HepG2 (cell line): ENCODE measurements around the gene PREX1. TPM values are rescaled to one million over a fixed set of nuclear protein-coding genes. Genes with fewer than 3 reads are reported as not detected.

ENCODE experiments used
- ATAC-seq: fragments of 200-7000 bp; cut with Tn5 transposase; 3 replicates; pipeline ENCODE4 v1.9.1; 2020; ENCODE audit warnings: mild to moderate bottlenecking, moderate library complexity
- BruUV-seq: library from RNA; stranded (reverse); fragments of 400-500 nt; replicated peaks from 2 replicates; lab custom pipeline; 2021; lab: Mats Ljungman, UMichigan
- CTCF ChIA-PET: fragments of 300-600 bp; formaldehyde crosslinking; extraction: SDS; loops from one replicate; lab custom pipeline; 2021; ENCODE audit warnings: low total read pairs, inconsistent platforms, low intra/inter-chr PET ratio; lab: Yijun Ruan, JAX
- POLR2A ChIA-PET: fragments of 350-600 bp; sonication (Branson Sonifier 250); formaldehyde crosslinking; loops from one replicate; lab custom pipeline; 2020; ENCODE audit warnings: antibody characterized with exemption, inconsistent platforms; lab: Yijun Ruan, JAX
- DNase-seq: peaks from one replicate; pipeline ENCODE4 v3.0.0-alpha.2; 2015; ENCODE audit warnings: low spot score
- FAIRE-seq: peaks from 3 replicates; lab custom pipeline; 2011; peaks lifted over from hg19 to GRCh38; lab: Jason Lieb, UNC
- H2AFZ ChIP-seq: one replicate; pipeline ENCODE4 v1.6.1; 2011; ENCODE audit warnings: low read length, inconsistent platforms
- H3K27ac ChIP-seq: fragments of 300-600 bp; 3 replicates; pipeline ENCODE4 v1.8.0; 2011; ENCODE audit warnings: mixed run types, mild to moderate bottlenecking, mixed read lengths, low read length, inconsistent platforms; ENCODE audit not compliant: insufficient read depth; ENCODE audit errors: extremely low read length
- H3K27me3 ChIP-seq, 2 experiments: fragments of 200-600 bp in 1 of 2; 2 replicates in 1 of 2; 3 replicates in 1 of 2; pipeline versions ENCODE4 v1.6.0 to v1.8.0; 2011; ENCODE audit warnings: low read length in 2 of 2, mild to moderate bottlenecking in 2 of 2, moderate library complexity in 2 of 2, inconsistent platforms in 1 of 2; ENCODE audit not compliant: insufficient read depth in 2 of 2, control insufficient read depth in 1 of 2
- H3K36me3 ChIP-seq, 2 experiments: fragments of 200-600 bp in 1 of 2; replicated peaks in 1 of 2; 2 replicates in 1 of 2; 3 replicates in 1 of 2; pipeline versions ENCODE4 v1.5.1 to v1.8.0; 2011; ENCODE audit warnings: low read length in 2 of 2, inconsistent platforms in 1 of 2; ENCODE audit not compliant: insufficient read depth in 2 of 2, control insufficient read depth in 1 of 2
- H3K4me1 ChIP-seq: 2 replicates; pipeline ENCODE4 v1.5.1; 2012; ENCODE audit warnings: low read length, inconsistent platforms; ENCODE audit not compliant: insufficient read depth
- H3K4me2 ChIP-seq: 2 replicates; pipeline ENCODE4 v1.6.0; 2011; ENCODE audit warnings: low read depth, low read length, inconsistent platforms
- H3K4me3 ChIP-seq, 3 experiments: fragments of 200-600 bp in 1 of 3; sonication (generic), shearing (Covaris generic) in 1 of 3; replicated peaks in 1 of 3; 2 replicates each; pipeline ENCODE4 v1.5.1; 2011 to 2016; ENCODE audit warnings: low read length in 3 of 3, inconsistent platforms in 2 of 3, low read depth in 2 of 3, mild to moderate bottlenecking in 2 of 3, control low read depth in 1 of 3, mixed read lengths in 1 of 3; ENCODE audit not compliant: insufficient read depth in 1 of 3
- H3K79me2 ChIP-seq: one replicate; pipeline ENCODE4 v1.6.1; 2011; ENCODE audit warnings: low read length, inconsistent platforms; ENCODE audit not compliant: insufficient read depth
- H3K9ac ChIP-seq: 2 replicates; pipeline ENCODE4 v1.6.0; 2011; ENCODE audit warnings: mild to moderate bottlenecking, low read depth, low read length, inconsistent platforms; ENCODE audit not compliant: insufficient read depth
- H3K9me3 ChIP-seq: 2 replicates; pipeline ENCODE4 v1.5.1; 2012; ENCODE audit warnings: mild to moderate bottlenecking, low read length
- H4K20me1 ChIP-seq: 2 replicates; pipeline ENCODE4 v1.6.0; 2011; ENCODE audit warnings: inconsistent platforms, mild to moderate bottlenecking, low read length, moderate library complexity; ENCODE audit not compliant: insufficient read depth
- ELF1 ChIP-seq: sonication (generic); formaldehyde crosslinking; IDR thresholded peaks from 2 replicates; pipeline ENCODE4 v1.4.0; 2020; ENCODE audit warnings: missing genetic modification reagents
- KDM6A ChIP-seq: IDR thresholded peaks from 2 replicates; pipeline ENCODE4 v1.6.1; 2016; ENCODE audit warnings: low read depth
- SIN3A ChIP-seq: IDR thresholded peaks from 2 replicates; pipeline ENCODE4 v1.6.1; 2011; ENCODE audit warnings: low read depth, mild to moderate bottlenecking, control low read depth, low read length, borderline replicate concordance
- SOX13 ChIP-seq, 3 experiments: fragments of 450-650 bp in 1 of 3; sonication (generic) in 1 of 3; formaldehyde crosslinking in 1 of 3; IDR thresholded peaks in 2 of 3; conservative IDR thresholded peaks in 1 of 3; 2 replicates each; pipeline versions ENCODE4 v1.5.0 to v1.6.1; 2016 to 2020; ENCODE audit warnings: antibody characterized with exemption in 1 of 3, mild to moderate bottlenecking in 1 of 3, missing compliant biosample characterization in 1 of 3, missing genetic modification reagents in 1 of 3, moderate library complexity in 1 of 3
- SP4 ChIP-seq: sonication (generic); formaldehyde crosslinking; IDR thresholded peaks from 2 replicates; pipeline ENCODE4 v1.8.1; 2023; ENCODE audit warnings: mild to moderate bottlenecking, missing genetic modification reagents
- ZFAT ChIP-seq: sonication (generic); formaldehyde crosslinking; conservative IDR thresholded peaks from 2 replicates; pipeline ENCODE4 v1.8.1; 2023; ENCODE audit warnings: missing genetic modification reagents, inconsistent platforms
- ZNF234 ChIP-seq: sonication (generic); formaldehyde crosslinking; conservative IDR thresholded peaks from 2 replicates; pipeline ENCODE4 v1.5.1; 2020; ENCODE audit warnings: mild to moderate bottlenecking, missing genetic modification reagents
- ZNF550 ChIP-seq: sonication (generic); formaldehyde crosslinking; IDR thresholded peaks from 2 replicates; pipeline ENCODE4 v1.4.0; 2020; ENCODE audit warnings: mild to moderate bottlenecking, missing genetic modification reagents, borderline replicate concordance
- ZNF703 ChIP-seq: sonication (generic); formaldehyde crosslinking; IDR thresholded peaks from 2 replicates; pipeline ENCODE4 v1.5.1; 2020; ENCODE audit warnings: missing genetic modification reagents, mild to moderate bottlenecking, moderate library complexity, borderline replicate concordance
- ZNF776 ChIP-seq: sonication (generic); formaldehyde crosslinking; IDR thresholded peaks from 2 replicates; pipeline ENCODE4 v1.4.0; 2020; ENCODE audit warnings: mild to moderate bottlenecking, missing genetic modification reagents
- ZSCAN29 ChIP-seq: sonication (generic); formaldehyde crosslinking; conservative IDR thresholded peaks from 2 replicates; pipeline ENCODE4 v1.4.0; 2020; ENCODE audit warnings: mild to moderate bottlenecking, missing genetic modification reagents
- WGBS: methylation state at CpG from one replicate; pipeline ENCODE4 v1.1.6; 2017; ENCODE audit warnings: low lambda C conversion rate; 5-methylcytosine and 5-hydroxymethylcytosine counted together
- in situ Hi-C: cut with HindIII; loops from 2 replicates; pipeline ENCODE4 v1.10.0; 2017; ENCODE audit warnings: low pct_unique_long_range_greater_than_20kb; ENCODE audit not compliant: extremely low pct_ligation_motif_present
- intact Hi-C: fragments of 100-400 bp; cut with micrococcal nuclease; formaldehyde crosslinking; loops from one replicate; pipeline ENCODE4 v1.10.0; 2022; ENCODE audit not compliant: unreplicated experiment
- polyA plus RNA-seq, 8 experiments: library from polyadenylated mRNA; depleted of rRNA in 3 of 8; stranded (reverse) in 7 of 8; unstranded in 1 of 8; fragments of >200 nt; fragmentation: Illumina TruSeq in 4 of 8; extraction: Trizol in 4 of 8; gene quantifications; 2 replicates each; pipeline versions ENCODE4 v1.2.1 to v1.2.3, GENCODE V29; 2011 to 2016; ENCODE audit warnings: low read depth in 4 of 8, missing spikeins in 1 of 8, mixed read lengths in 1 of 8; ENCODE audit not compliant: insufficient read depth in 1 of 8
- total RNA-seq, 5 experiments: library from RNA; depleted of rRNA; stranded (reverse); fragments of >200 nt; fragmentation: Illumina TruSeq; extraction: Trizol; gene quantifications; 2 replicates each; pipeline ENCODE4 v1.2.3, GENCODE V29; 2016; ENCODE audit warnings: low read depth in 1 of 5
- TF ChIP-seq, protein P1 (sequence below): sonication (generic); formaldehyde crosslinking; conservative IDR thresholded peaks from 2 replicates; pipeline ENCODE4 v1.8.0; 2022; ENCODE audit warnings: missing genetic modification reagents
- TF ChIP-seq, protein P2 (sequence below), 2 experiments: sonication (generic) in 1 of 2; formaldehyde crosslinking in 1 of 2; IDR thresholded peaks; 2 replicates each; pipeline versions ENCODE4 v1.4.0 to v1.6.1; 2016 to 2020; ENCODE audit warnings: borderline replicate concordance in 1 of 2, low read depth in 1 of 2, mild to moderate bottlenecking in 1 of 2, missing genetic modification reagents in 1 of 2
- TF ChIP-seq, protein P3 (sequence below): sonication (generic); formaldehyde crosslinking; IDR thresholded peaks from 2 replicates; pipeline ENCODE4 v1.4.0; 2020; ENCODE audit warnings: missing genetic modification reagents
- TF ChIP-seq, protein P4 (sequence below): IDR thresholded peaks from 2 replicates; pipeline ENCODE4 v1.6.1; 2016

Gene PREX1
- total and polyA plus RNA-seq, 2 of the 13 experiments (the other 11 are each of a cell fraction or from before 2014, with no cell fraction given), result 0.02 to 0.04 TPM

DNA sequence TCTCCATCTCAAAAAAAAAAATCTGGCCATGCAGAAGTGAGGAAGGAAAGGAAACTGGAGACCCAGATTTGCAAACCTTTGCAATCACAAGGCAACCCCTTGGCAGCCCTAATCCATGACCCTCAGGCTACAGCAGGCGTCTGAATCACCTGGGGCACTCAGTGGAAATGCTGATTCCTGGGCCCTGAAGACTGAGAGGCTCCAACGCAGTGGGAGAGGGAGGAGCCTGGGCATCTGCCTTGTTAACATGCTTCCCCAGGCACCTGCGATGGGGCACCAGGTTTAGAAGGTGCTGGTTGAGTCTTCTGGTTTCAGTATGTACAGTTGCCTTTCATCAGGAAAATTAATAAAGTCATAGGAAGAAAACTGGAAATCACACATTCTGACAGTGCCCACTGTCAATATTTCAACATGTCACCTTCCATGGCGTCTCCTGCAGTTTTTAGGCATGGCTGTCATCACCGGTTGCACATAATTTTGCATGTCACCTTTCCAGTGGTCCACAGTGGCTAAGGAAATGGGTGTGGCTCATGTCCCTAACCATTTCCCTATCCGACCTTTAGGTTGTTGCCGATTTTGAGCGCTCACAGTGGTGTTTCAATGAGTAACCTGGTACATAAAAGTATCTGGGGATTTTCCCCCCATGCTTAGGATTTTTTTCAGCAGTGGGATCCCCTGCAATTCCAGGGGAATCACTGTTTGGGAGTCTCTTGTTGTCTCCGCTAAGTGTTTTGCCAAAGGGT is 56.9 kb downstream of the PREX1 start:
- CTCF ChIA-PET, result no interaction called here
- POLR2A ChIA-PET, result no interaction called here
- 22% methylated on average over 9 of the region's 9 CpGs for WGBS
- no peak overlapping the region for H3K27ac ChIP-seq
- no peaks in the 10 kb centered on the region for H3K79me2 ChIP-seq
- ATAC-seq, result no peak
- no peaks in the 10 kb centered on the region for H3K36me3 ChIP-seq
- no peak overlapping the region for H3K9ac ChIP-seq
- no peak overlapping the region for H3K4me2 ChIP-seq
- FAIRE-seq, result no peak
- no peak overlapping the region for H3K4me3 ChIP-seq
- H3K9me3 ChIP-seq, result no peaks in the 10 kb centered on the region
- intact Hi-C loops, result no loop called here
- no peak for DNase-seq
- in situ Hi-C loops, result no loop called here
- no TSS peak for BruUV-seq
- peaks cover 8 to 47% of the 10 kb centered on the region in 2 experiments; a peak in 3 of 5 replicates for H3K27me3 ChIP-seq
- H3K4me1 ChIP-seq, result no peaks in the 10 kb centered on the region
- no peak overlapping the region for H2AFZ ChIP-seq
- no peaks in the 10 kb centered on the region for H4K20me1 ChIP-seq
- TF ChIP-seq, protein P1, sequence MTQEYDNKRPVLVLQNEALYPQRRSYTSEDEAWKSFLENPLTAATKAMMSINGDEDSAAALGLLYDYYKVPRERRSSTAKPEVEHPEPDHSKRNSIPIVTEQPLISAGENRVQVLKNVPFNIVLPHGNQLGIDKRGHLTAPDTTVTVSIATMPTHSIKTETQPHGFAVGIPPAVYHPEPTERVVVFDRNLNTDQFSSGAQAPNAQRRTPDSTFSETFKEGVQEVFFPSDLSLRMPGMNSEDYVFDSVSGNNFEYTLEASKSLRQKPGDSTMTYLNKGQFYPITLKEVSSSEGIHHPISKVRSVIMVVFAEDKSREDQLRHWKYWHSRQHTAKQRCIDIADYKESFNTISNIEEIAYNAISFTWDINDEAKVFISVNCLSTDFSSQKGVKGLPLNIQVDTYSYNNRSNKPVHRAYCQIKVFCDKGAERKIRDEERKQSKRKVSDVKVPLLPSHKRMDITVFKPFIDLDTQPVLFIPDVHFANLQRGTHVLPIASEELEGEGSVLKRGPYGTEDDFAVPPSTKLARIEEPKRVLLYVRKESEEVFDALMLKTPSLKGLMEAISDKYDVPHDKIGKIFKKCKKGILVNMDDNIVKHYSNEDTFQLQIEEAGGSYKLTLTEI, result no peak
- no peak for TF ChIP-seq ZNF550 (CRISPR knock-in tag)
- TF ChIP-seq ELF1 (CRISPR knock-in tag), result no peak
- no peak for TF ChIP-seq ZSCAN29 (CRISPR knock-in tag)
- TF ChIP-seq ZFAT (CRISPR knock-in tag), result no peak
- no peak for TF ChIP-seq SIN3A
- TF ChIP-seq SOX13 (IDR thresholded peaks at IDR 0.05), result no peak
- no peak for TF ChIP-seq SOX13 (CRISPR knock-in tag; conservative IDR thresholded peaks at IDR 0.05 in 1 of 2, IDR thresholded peaks at IDR 0.05 in 1 of 2)
- no peak for TF ChIP-seq SP4 (CRISPR knock-in tag)
- TF ChIP-seq, protein P2, sequence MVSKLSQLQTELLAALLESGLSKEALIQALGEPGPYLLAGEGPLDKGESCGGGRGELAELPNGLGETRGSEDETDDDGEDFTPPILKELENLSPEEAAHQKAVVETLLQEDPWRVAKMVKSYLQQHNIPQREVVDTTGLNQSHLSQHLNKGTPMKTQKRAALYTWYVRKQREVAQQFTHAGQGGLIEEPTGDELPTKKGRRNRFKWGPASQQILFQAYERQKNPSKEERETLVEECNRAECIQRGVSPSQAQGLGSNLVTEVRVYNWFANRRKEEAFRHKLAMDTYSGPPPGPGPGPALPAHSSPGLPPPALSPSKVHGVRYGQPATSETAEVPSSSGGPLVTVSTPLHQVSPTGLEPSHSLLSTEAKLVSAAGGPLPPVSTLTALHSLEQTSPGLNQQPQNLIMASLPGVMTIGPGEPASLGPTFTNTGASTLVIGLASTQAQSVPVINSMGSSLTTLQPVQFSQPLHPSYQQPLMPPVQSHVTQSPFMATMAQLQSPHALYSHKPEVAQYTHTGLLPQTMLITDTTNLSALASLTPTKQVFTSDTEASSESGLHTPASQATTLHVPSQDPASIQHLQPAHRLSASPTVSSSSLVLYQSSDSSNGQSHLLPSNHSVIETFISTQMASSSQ (IDR thresholded peaks at IDR 0.05; ENCODE audit: low read depth), result no peak
- TF ChIP-seq, protein P2 (CRISPR knock-in tag; IDR thresholded peaks at IDR 0.05; ENCODE audit: borderline replicate concordance), result no peak
- TF ChIP-seq, protein P3, sequence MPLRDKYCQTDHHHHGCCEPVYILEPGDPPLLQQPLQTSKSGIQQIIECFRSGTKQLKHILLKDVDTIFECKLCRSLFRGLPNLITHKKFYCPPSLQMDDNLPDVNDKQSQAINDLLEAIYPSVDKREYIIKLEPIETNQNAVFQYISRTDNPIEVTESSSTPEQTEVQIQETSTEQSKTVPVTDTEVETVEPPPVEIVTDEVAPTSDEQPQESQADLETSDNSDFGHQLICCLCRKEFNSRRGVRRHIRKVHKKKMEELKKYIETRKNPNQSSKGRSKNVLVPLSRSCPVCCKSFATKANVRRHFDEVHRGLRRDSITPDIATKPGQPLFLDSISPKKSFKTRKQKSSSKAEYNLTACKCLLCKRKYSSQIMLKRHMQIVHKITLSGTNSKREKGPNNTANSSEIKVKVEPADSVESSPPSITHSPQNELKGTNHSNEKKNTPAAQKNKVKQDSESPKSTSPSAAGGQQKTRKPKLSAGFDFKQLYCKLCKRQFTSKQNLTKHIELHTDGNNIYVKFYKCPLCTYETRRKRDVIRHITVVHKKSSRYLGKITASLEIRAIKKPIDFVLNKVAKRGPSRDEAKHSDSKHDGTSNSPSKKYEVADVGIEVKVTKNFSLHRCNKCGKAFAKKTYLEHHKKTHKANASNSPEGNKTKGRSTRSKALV (CRISPR knock-in tag), result no peak
- TF ChIP-seq KDM6A (CRISPR knock-in tag), result no peak
- TF ChIP-seq, protein P4, sequence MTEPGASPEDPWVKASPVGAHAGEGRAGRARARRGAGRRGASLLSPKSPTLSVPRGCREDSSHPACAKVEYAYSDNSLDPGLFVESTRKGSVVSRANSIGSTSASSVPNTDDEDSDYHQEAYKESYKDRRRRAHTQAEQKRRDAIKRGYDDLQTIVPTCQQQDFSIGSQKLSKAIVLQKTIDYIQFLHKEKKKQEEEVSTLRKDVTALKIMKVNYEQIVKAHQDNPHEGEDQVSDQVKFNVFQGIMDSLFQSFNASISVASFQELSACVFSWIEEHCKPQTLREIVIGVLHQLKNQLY, result no peak
- TF ChIP-seq ZNF234, result no peak
- no peak for TF ChIP-seq ZNF703
- no peak for TF ChIP-seq ZNF776 (CRISPR knock-in tag)
